Astrocyte of the cerebellum (primary cell): ENCODE results near the gene NCAM1.

Experiments used
- DNase-seq: peaks from one replicate; pipeline ENCODE4 v3.0.0-alpha.2; 2011; ENCODE audit warnings: low read depth
- H3K4me3 ChIP-seq: 2 replicates; pipeline ENCODE4 v1.5.1; 2011; ENCODE audit warnings: mild to moderate bottlenecking, low read depth, low read length, moderate library complexity
- in situ Hi-C: cut with HindIII; loops from 2 replicates; pipeline ENCODE4 v1.10.0; 2017; ENCODE audit warnings: low sequenced_read_pairs
- TF ChIP-seq, protein P1 (sequence below): IDR thresholded peaks from 2 replicates; pipeline ENCODE4 v1.5.1; 2012; ENCODE audit warnings: low read length, low read depth, moderate library complexity, mild to moderate bottlenecking; ENCODE audit errors: missing control alignments

The NCAM1 gene

DNA sequence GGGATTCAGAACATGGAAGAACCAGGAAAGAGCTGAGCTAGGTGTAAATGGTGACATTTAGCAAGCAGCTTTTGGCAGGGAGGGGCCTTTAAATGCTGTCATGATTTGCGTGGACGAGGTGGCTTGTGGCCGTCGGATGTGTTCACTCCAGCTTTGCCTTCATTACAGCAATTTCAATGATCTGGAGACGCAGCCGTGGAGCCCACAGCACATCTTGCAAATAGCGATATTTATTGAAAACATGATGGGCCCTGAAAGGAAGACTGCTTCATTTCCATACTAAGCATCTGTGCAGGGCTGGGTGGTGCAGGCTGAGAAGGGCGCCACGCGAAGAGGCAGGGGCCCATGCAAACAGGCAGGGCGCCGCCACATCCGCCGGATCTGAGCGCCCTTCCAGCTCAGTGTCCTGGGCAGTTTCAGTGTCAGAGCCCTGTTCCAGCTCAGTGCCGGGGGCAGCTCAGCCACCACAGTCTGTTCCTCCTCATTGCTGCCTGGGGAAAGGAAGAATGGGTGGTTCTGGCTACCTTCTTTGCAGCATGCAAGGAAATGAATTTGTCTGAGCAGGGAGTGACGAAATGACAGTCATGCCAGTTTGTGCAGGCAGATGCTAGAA is 242.0 kb downstream of the NCAM1 start:
- in situ Hi-C loops = no loop called here
- TF ChIP-seq, protein P1, sequence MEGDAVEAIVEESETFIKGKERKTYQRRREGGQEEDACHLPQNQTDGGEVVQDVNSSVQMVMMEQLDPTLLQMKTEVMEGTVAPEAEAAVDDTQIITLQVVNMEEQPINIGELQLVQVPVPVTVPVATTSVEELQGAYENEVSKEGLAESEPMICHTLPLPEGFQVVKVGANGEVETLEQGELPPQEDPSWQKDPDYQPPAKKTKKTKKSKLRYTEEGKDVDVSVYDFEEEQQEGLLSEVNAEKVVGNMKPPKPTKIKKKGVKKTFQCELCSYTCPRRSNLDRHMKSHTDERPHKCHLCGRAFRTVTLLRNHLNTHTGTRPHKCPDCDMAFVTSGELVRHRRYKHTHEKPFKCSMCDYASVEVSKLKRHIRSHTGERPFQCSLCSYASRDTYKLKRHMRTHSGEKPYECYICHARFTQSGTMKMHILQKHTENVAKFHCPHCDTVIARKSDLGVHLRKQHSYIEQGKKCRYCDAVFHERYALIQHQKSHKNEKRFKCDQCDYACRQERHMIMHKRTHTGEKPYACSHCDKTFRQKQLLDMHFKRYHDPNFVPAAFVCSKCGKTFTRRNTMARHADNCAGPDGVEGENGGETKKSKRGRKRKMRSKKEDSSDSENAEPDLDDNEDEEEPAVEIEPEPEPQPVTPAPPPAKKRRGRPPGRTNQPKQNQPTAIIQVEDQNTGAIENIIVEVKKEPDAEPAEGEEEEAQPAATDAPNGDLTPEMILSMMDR = no peak
- no peak overlapping the region for H3K4me3 ChIP-seq
- DNase-seq = no peak

DNA sequence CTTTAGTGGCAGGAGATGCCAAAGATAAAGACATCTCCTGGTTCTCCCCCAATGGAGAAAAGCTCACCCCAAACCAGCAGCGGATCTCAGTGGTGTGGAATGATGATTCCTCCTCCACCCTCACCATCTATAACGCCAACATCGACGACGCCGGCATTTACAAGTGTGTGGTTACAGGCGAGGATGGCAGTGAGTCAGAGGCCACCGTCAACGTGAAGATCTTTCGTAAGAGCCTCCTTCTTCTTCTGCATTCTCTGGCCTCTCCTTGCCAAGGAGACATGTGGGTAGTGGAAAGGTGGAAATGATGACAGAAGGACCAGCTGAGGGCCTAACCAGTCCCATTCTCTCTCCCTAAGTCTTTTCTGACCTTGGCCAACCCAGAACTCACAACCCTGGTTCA is 243.1 kb downstream of the NCAM1 start:
- no peak for DNase-seq
- in situ Hi-C loops = no loop called here
- H3K4me3 ChIP-seq = no peak overlapping the region
- TF ChIP-seq, protein P1 = no peak

DNA sequence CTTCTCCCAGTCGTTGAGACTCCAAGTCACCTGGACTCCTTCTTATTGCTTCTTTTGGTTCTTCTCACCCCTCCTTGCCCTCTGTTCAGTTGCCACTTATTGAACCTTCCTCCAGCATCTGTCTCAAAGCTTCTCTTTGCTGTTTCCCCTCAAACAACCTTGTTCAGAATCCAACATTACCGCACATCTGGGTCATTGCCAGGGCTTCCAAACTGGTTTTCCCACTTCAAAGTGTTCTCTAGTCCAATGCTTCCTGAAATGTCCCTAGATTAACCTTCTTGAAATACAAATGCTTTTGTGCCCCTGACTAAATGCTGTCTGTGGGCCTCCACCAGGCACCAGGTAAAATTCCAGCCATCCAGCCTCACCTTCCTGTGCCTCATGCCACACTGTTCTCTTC is 252.3 kb downstream of the NCAM1 start:
- H3K4me3 ChIP-seq = no peak overlapping the region
- in situ Hi-C loops = no loop called here
- TF ChIP-seq, protein P1 = no peak
- DNase-seq = no peak

- in situ Hi-C loops = no loop called here
- H3K4me3 ChIP-seq = no peak overlapping the region
- TF ChIP-seq, protein P1 = no peak
- no peak for DNase-seq
Measured at GRCh38 chr11:113222241-113222640, 261.0 kb downstream of the NCAM1 start.

DNA sequence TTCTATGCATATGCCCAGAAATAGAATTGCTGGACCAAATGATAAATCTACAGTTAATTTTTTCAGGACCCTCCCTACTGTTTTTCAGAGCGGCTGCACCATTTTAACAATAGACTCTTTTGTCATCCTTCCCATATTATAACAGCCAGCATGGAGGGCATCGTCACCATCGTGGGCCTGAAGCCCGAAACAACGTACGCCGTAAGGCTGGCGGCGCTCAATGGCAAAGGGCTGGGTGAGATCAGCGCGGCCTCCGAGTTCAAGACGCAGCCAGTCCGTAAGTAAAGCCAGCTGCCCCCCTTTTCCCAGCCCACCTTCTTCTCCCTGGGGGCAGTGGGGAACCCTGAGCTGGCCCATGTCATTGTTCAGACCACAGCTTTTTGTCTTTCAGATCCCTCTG is 273.7 kb downstream of the NCAM1 start:
- DNase-seq = no peak
- no peak overlapping the region for H3K4me3 ChIP-seq
- in situ Hi-C loops = no loop called here
- TF ChIP-seq, protein P1 = no peak

DNA sequence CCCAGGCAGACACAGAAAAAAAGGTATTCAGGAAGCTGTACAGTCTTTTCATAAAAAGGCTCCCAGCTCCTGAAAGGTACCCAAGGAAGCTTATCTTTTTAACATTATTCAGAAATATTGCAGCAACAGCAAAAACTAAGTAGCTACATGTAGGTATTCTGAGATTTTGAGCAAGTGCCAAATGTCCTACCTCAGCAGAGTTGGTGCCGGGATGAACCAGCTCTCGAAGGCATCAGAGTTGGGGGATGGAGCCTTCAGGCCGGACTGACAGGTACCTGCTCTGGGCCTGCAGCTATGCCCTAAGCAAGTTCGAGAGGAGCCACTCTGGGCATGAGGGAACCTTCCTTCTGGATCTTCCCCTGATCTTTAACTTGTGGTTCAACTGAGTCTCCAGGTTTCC is 276.0 kb downstream of the NCAM1 start:
- TF ChIP-seq, protein P1 = no peak
- no peak for DNase-seq
- H3K4me3 ChIP-seq = no peak overlapping the region
- in situ Hi-C loops = no loop called here
